Fibroblast of skin of scalp (primary cell): ENCODE data around the gene NDUFB8. TPM values are rescaled to one million over a fixed set of nuclear protein-coding genes. Genes with fewer than 3 reads are reported as not detected.
"Not testable (repeated sequence)": the region's sequence is repeated elsewhere in the genome, so short reads cannot be mapped to it uniquely, and the experiment has no call there.

ENCODE experiments used
- DNase-seq: peaks from one replicate; pipeline ENCODE4 v3.0.0-alpha.2; 2013
- polyA plus RNA-seq, 2 experiments: library from polyadenylated mRNA; unstranded; fragments of 120-200 nt; gene quantifications; one replicate each; pipeline ENCODE4 v1.2.1, GENCODE V29; 2013; ENCODE audit not compliant: insufficient read length in 2 of 2

Gene NDUFB8
- 198 TPM for polyA plus RNA-seq (2013, experiment 1 of 2; ENCODE audit: insufficient read length)
- polyA plus RNA-seq (2013, experiment 2 of 2; ENCODE audit: insufficient read length), result 178 TPM

DNA sequence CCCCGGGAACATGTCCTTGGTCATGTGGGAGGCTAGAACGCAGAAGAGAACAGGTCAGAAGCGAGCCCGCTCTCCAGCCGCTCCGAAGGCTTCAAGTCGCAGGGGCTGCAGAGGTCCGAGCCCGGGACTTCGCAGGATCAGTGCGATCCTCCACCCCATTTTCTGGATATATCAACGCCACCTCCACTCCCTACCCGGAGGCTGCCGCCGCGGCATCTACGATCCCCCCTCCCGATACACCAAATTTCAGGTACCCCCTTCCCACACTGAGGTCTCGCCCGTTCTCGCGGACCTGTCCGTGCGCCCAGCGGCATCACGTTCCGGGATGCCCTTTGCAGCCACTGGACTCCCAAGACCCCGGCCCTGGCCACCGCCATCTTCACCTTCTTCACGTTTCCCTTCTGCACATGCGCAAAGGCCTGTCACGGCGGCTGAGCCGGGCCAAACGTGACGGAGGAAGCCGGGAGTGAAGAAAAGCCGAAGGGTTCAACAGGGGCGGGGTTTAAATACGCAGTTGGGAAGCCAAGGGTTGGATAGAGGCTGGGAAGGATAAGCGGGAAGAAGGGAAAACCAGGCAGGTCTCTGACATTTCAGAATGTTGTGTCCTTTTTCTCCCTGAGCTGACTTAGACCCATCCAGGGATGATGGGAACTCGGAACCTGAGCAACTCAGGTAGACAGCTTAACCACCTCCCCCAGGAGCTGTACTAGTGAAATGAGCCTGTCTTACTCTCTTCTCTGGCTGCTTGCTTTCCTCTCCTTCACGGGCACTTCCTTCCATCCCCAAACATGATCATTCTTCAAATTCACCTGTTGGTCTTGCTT lies at the start of gene NDUFB8:
Gene NDUFB8, minus strand, starts transcription at position 397 of the 824 bp plus-strand sequence. Its CDS starts 20 bp downstream, at position 377.
- DNase-seq, result peak; percentile 87

DNA sequence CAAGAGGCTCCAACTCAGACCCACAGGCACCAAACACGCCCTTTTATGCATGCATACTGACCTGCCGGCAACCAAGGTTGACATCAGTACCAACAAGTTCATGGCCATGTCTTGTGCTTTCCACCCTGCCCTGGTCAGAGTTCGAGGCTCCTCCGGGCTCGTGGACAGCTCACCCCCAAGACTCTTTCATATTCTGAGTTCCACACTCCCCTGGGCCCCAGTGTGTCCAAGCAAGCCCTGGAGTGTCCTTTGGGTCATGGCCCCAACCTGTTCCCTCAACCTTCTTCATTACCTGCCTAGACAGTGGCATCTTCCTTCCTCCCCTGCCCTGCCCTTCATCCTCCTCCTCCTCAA lies 46.6 kb upstream of the NDUFB8 start:
- no peak for DNase-seq

DNA sequence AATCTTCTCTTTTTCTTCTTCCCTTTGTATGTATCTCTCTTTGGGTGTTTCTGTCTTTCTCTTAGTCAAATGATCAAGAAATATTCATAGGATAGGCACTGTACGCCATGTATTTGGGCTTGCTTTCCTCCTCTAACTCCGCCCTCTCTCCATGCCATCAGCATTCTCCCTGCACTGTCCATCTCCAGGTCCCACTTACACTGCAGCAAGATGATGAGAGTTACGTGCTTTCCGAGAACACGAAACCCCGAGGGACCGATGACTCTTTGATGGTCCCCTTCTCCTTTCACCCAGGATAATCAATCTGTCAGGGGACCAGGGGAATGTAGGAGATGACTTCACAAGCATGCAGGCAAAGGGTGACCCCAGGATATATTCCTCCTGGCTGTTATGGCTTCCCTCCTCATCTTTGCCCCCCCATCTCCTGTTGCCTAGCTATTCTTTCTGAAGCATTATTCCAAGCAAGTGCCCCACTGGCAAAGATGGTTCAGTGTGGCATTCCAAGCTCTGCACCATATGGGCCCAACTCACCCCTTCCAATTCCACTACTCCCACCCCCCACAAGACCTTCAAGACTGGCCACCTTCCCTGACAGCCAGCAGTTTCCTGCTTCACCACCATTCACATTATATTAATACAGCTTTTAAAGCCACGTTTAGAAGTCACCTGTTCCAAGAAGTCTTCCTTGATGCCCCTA lies 46.1 kb upstream of the NDUFB8 start:
- no peak for DNase-seq

DNA sequence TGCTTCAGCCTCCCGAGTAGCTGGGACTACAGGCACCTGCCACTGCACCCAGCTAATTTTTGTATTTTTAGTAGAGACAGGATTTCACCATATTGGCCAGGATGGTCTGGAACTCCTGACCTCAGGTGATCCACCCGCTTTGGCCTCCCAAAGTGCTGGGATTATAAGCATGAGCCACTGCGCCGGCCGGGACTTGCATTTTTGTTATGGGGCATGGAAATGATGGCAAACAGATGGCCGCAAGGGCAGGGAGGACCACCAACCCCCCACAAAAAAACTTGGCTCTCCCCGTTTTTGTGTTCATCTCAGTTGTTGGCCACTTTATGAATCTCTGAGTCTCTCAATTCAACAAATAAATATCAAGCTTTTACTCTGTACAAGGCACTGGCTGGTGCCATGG lies 45.5 kb upstream of the NDUFB8 start:
- not testable (repeated sequence) for DNase-seq

DNA sequence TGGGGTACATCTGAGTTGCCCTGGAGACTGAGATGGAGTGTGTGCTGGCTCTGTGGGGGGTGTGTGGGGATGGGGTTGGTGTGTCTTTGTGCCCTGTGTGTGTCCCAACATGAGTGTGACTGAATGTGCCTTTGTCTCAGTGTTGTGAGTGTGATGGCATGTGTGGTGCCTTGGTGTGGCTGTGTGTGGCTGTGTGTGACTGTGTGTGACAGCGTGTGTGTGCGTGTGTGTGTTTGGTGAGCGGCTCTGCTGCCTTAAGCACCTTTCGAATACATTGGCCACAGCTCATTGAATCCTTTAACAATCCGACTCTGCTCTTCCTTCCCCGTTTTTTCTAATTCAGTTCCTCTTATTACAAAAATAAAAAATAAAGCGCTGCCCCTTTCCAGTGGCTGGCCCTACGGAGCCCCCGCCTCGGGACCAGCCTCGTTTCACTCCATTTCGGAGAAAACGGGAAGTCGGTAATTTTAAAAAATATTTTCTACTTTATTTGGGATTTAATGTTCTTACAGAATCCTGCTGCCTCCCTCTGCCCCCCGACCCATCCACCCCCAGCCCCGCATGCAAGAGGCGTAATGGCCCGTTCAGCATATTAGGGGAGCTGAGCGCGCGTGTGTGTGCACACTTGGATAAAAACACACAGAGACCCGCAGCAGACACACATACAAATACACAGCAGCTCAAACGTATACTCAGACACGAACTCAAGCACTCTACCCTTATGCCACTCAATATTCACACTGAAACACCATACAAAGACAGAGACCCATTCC lies 41.6 kb upstream of the NDUFB8 start:
- no peak for DNase-seq

DNA sequence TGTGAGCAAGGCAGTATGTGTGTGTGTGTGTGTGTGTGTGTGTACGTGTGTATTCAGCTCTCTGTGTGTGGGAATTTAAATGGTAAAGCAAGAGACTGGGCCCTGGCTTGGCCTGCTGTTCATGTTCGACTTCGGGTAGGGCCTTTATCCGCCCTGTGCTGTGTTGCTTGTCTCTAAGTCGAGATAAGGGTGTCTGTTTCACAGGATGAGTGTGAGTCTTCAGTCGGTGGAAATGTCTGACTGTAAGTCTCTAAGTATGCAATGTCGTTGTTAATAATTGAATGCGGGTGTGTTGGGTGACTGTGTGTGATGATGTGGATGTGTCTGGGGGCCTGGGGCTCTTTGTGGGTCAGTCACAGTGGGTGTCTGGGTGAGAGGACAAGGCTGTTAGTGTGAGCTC lies 40.8 kb upstream of the NDUFB8 start:
- DNase-seq, result no peak

DNA sequence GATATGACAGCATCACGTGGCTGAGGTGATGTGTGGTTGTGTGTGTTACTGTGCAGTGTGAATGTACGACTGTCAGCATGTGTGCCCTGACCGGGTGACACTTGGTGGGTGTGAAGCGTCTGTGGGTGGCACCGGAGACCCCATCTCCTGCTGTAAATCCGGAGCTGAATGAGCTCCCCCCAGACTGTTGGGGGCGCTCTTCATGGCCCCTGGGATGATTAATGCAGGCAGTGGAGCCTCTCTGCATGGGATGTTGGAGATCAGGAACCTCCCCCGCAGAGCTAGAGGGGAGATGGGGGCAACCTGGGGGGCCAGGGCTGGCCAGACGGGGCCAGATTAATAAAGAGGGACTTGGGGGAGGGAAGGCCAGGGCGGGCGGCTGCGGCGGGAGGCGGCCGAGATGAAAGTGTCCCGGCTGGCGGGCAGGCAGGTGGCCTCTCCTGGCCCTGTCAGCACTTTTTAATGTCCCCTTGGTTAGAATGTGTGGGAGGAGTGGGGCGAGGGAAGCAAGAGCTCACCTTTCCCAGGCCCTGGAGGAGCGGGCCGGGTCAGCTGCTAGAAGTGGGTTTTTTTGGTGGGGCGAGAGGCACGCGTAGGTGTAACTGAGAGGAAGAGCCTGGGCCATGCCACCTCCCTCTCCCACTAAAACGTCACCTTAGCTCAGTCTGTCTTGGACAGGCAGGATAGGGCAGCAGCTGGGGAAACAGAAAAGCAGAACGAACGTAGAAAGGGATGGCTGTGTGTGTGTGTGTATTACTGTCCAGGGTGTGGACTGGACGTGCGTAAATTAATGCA lies 40.2 kb upstream of the NDUFB8 start:
- no peak for DNase-seq

DNA sequence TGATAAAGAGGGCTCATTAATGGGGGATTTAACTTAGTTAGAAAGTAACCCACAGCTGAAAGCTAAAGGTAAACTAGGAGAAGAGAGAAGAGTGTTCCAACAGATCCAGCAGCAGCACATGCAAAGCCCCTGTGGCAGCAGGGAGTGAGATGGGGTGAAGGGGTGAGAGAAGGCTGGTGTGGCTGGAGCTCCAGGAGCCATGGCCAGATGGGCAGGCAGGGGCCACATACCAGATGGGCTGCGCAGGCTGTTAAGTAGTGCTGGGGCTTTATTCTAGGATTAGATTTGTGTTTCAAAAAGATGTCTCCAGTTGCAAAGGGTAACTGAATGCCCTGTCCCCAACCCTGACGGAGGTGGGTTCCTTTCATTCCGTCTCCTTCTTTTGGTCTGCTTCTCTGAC lies 39.2 kb upstream of the NDUFB8 start:
- DNase-seq, result no peak

DNA sequence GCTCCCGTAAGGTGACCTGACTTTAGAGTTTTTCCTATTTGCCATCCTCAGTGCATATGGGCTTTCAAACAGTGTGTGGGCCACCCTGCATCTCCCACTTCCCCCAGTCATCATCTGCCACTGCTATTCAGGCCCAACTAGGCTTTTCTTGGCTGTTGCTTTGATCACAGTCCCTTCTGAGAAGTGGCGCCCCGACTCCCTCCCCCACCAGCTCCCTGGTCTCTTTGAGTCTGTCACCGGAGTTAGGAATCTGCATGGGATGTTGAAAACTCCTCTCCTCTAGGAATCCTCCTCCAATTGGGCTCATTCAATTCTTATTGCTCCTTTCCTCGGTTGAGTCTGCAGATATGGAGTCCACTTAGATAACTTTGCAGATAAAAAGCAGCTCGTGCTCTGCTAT lies 38.2 kb upstream of the NDUFB8 start:
- DNase-seq, result no peak

DNA sequence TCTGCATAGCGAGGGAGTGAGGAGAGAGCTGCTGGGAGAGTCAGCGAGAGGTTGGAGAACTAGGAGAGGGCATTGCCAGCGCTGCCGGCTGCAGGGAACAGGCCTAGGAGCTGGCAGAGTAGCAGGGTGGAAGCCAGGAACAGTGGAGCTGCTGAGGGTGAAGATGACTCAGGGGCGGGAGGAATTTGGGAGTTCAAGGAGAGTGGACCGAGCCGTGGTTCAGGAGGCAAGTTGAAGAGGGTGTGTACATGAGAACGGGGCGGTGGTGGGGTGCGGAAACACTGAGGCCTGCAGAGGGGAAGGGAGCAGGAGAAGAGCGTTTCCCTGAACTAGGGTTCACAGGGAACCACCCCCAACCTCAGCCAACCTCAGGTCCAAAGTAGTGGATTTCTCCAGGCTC lies 37.6 kb upstream of the NDUFB8 start:
- DNase-seq, result peak; percentile 5

DNA sequence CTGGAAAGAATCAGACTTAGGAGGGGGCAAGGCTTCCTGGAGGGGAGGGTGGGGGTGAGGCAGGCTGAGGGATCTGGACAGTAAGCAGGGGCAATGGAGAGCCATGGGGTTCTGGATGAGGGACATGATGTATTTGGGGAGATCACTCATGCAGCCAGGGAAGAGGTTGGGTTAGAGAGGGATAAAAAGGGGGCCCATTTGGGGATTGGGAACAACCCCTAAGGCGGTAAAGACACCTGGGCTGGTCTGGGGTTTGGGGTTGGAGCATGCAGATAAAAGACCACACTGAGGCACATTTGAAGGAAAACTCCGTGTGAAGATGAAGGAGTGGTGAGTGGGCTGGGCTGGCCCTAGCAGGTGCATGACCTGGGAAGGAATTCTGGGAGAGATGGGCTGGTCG lies 36.9 kb upstream of the NDUFB8 start:
- DNase-seq, result no peak

DNA sequence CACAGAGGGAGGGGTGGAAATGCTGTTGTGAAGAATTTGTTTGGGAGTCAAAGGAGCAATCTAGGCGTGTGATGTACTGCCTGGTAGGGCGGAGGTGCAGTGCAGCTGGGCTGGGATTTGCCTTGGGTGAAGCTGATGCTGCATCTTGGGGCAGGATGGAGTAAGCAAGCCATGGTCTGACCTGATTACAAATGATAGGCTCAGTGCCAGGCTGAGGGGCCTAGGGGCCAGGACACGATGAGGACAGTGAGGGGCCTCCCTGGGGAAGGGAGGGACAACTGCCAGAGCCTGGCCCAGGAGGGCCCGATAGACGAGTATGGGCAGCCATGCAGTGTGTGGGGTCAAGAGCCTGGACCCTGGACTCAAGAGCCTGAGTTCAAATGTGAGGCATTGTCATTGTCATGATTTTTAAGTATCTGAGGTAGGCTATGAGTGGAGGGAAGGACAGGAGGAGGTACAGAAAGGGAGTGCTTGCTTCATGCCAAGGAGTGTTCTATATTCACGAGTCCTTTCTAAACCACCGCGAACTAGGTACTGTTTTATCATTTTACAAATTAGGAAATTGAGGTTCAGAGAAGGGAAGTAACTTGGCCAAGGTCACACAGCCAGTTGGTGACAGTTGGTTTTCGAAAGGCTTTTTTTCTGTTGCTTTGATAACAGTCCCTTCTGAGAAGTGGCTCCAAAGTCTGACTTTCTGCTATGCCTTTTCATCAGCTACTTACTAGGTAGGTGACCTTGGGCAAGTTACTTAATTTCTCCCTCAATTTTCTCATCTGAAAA lies 35.7 kb upstream of the NDUFB8 start:
- no peak for DNase-seq

DNA sequence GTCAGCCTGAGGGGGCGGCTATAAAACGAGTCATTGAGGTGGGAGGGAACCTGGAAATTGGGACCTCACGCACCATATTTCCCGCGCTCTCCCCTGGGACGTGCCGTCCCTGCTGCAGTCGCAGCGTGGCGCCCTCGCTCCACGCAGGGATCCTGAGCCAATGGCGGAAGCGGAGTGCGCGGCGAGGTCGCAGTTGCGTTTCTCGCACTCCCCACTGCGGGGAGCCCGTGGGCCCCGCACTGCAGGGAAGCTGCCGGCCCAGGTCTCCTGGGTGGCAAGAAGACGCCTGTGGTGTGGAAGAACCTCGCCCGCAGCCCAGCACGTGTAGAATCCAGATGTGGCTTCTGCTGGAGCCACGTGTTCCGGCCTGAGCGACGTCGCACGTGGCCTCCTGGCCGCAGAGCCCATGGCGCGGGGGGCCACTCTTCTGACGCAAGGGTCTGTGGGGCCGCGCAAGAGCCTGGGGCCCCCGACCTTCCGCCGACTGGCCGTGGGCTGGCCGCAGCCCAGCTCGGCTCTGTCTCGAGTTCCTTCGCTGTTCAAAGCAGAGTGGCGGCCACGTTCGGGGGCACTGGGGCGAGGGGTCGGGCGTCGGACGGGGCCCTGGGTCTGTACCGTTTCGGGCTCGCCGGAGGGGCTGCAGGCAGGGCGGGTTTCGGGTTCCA lies 32.5 kb upstream of the NDUFB8 start:
- DNase-seq, result peak; percentile 74

DNA sequence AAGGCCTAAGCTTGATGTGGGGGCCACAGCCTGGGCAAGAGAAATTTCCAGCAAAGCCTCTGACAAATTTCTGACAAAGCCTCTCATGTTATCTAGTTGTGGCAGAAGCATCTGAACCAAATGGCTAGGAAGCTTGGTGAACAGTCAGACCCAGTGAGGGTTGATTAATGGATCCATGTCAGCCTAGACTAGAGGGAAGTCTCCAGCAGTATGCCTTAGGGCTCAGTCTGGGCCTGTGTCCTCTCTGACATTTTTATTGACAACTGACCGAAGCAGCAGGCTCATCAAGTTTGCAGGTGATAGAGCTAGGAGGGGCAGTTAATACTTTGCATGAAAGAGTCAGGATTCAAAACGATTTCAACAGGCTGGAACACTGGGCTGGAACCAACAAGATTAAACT lies 31.3 kb upstream of the NDUFB8 start:
- no peak for DNase-seq

DNA sequence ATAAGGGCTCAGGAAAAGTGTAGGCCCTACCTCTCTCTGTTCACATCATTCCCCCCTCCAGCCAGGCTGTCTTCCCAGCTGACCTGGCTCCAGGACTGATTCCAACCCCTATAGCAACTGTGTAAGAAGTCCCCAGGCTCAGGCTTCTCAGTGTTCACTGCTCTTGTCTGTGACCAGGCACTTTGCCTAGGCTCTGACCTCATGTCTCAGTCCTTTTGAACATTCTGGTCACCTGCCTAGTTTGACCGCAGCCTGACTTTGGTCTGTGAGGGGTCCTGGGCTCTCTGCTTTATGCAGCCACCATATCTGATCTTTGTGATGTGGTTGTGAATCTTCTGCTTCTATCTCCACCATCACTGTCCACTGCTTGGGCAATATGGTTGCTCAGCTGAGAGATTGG lies 30.6 kb upstream of the NDUFB8 start:
- no peak for DNase-seq

DNA sequence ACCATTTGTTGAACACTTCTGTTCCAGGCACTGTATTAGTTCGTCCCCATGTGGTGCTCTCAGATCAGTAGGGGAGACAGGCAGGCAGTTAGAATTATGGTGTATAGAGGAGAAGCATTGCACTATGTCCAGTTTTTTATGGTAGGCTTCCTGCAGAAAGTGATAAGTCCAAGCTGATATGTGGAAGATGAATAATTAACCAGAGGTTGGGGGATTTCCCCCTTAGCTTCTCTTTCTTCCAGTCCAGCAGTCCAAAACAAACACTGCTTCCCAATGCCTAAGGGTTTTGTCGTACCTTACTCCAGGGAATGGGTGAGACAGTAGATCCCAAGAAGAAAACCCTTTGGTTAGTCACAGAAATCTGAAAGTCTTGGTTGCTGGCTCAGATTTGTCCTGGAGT lies 25.2 kb upstream of the NDUFB8 start:
- DNase-seq, result no peak

DNA sequence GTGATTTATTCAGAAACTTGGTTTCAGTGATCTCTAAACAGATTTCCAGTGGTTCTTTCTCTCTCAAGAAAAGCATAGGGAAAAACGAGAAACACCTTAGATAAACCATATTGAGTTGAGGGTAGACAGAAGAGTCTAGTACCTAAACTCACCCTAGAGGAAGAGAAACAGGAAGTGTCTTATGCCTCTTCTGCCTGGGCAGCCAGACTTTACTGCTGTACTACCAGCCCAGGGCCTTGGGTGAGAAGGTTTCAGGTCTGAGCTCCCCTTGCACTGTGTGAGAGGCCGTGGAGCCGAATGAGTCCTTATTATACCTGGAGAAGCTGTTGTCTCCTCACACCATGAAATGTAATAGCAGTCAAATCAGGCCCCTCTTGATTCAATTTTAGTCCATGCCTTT lies 24.3 kb upstream of the NDUFB8 start:
- no peak for DNase-seq

DNA sequence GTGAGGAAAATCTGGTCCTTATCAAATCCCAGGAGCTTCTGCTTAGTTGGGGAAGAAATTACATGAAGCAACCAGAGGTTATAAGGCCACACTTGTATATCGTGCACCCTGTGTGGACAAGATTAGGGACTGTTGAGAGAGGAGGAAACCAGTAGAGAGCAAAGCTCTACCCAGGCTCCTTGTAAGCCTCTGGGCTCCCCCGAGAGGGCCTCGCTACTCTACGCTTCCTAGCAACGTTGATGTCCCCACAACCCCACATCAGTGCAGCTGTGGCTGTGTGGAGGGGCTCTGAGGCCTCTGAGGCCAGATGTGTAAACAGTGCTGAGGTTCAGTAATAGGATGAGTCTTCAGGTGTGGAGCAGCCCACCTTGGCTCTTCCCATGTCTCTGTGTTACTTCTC lies 22.1 kb upstream of the NDUFB8 start:
- DNase-seq, result no peak

DNA sequence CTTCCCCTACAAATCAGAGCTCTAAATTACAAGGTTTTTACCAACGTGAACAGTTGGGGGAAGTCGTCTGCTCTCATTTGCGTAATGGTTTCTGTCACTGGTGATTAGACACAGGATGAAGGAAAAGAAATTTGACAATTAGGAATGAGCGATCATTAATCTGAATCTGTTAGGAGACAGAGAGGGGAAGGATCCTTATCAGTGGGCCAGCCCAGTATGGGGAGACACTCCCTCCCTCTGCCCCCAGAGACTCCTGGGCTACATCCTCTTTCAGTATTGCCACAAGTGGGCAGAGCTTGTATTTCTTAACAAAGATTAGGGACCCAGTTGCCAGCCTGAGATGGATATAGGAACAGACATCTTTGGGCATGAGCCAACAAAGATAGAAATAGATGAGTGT lies 21.5 kb upstream of the NDUFB8 start:
- no peak for DNase-seq

DNA sequence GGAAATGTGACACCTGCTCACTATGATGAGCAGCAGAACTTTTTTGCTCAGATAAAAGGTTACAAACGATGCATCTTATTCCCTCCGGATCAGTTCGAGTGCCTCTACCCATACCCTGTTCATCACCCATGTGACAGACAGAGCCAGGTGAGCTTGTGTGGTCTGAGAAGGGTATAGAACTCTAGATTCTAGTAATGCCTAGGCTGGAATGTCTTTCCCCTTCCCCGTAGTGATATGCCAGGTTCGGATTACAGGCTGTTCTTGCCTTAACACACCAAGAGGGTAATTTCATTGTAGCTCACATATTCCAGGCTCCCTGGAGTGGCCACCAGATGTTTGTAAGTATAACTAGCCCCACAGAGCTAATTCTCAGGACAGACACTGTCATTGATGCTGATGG lies 15.3 kb upstream of the NDUFB8 start:
- DNase-seq, result no peak

DNA sequence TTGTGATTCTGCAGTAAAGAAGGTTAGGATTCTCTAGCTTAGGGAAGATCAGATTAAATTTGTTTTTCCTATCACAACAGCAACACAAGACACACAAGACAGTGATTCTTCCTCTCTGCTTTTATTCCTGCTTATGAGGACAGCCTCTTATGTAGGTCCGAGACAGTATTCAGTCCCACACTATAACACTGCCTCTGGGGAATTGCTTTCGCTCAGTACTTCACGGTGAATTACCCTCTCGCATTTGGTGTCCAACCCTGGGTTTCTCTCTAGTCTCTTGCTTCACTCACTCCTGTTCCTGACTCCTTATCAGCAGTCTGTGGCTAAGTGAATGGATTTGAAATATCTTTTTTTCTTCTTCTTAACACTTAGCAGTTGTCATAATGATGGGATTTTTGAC lies 7.8 kb upstream of the NDUFB8 start:
- no peak for DNase-seq
